GM19328 (cell line): Measurements from ENCODE around the gene TAB3.
"Not testable (repeated sequence)": the region's sequence is repeated elsewhere in the genome, so short reads cannot be mapped to it uniquely, and the experiment has no call there.

ENCODE experiments used
- ATAC-seq: cut with Tn5 transposase; IDR thresholded peaks from one replicate; pipeline ENCODE4 v1.9.1; 2021; ENCODE audit warnings: mild to moderate bottlenecking, moderate library complexity; ENCODE audit not compliant: unreplicated experiment

Gene TAB3

DNA sequence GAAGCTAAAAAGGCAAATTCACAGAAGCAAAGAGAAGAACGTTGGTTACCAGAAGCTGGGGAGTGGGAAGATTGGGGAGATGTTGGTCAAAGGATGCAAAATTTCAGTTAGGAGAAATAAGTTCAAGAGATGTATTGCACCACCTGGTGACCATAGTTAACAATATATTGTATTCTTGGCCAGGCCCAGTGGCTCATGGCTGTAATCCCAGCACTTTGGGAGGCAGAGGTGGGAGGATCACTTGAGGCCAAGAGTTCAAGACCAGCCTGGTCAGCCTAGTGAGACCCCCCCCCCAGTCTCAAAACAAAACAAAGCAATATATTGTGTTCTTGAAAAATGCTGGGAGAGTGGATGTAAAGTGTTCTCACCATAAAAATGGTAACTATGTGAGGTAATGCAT, 67.9 kb downstream of the TAB3 start:
- no peak for ATAC-seq

DNA sequence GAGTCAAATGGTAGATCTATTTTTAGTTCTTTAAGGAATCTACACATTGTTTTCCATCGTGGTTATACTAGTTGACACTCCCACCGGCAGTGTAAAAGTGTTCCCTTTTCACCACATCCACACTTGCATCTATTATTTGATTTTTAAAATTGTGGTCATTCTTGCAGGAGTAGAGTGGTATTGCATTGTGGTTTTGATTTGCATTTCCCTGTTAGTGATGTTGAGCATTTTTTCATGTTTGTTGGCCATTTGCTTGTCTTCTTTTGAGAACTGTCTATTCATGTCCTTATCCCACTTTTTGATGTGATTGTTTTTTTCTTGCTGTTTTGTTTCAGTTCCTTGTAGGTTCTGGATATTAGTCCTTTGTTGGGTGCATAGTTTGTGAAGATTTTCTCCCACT, 70.0 kb downstream of the TAB3 start:
- no peak for ATAC-seq

DNA sequence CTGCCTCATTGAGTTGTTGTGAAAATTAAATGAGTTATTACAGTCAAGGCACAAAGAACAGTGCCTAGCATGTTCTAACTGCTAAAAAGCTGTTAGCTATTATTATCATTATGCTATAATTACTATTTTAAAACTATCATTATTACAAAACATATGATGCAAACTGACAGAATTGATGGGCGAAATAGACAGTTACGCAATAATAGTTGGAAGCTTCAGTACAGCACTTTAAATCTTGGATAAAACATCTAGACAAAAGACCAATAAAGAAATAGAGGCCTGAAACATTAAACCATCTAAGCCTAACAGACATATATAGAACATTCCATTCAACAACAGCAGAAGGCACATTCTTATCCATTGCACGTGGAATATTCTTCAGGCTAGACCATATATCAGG, 73.0 kb downstream of the TAB3 start:
- ATAC-seq: no peak

- no peak for ATAC-seq
Observed at GRCh38 chrX:30814978-30815377, 74.1 kb downstream of the TAB3 start.

GRCh38 chrX:30812326-30812725, 76.7 kb downstream of the TAB3 start:
- peak; percentile 98 for ATAC-seq

DNA sequence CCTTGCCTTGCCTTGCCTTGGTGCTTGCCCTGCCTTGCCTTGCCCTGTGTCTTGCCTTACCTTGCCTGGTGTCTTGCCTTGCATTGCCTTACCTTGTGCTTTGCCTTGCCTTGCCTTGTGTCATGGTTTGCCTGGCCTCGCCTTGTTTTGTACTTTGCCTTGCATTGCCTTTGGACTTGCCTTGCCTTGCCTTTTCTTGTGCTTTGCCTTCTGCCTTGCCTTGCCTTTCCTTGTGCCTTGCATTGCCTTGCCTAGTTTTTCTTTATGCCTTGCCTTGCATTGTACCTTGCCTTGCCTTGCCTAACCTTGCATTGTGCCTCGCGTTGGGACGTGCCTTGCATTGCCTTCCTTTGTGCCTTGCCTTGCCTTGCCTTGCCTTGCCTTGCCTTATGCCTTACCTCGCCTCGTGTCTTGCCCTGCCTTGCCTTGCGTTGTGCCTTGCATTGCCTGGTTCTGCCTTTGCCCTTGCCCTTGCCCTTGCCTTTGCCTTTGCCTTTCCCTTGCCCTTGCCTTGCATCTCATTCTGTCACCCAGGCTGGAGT, 82.8 kb downstream of the TAB3 start:
- ATAC-seq: no peak

DNA sequence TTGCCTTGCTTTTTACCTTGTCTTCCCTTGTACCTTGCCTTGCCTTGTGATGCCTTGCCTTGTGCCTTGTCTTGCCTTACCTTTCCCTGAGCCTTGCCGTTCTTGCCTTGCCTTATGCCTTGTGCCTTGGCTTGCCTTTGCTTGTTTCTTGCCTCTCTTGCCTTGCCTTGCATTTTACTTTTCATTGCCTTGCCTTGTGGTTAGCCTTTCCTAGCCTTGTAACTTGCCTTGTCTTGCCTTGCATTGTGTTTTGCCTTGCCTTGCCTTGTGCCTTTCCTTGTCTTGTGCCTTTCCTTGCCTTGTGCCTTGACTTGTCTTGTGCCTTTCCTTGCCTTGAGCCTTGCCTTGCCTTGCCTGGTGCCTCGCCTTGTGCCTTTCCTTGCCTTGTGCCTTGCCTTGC, 84.6 kb downstream of the TAB3 start:
- ATAC-seq: no peak

- ATAC-seq: no peak
Observed at GRCh38 chrX:30800901-30801300, 88.2 kb downstream of the TAB3 start.

DNA sequence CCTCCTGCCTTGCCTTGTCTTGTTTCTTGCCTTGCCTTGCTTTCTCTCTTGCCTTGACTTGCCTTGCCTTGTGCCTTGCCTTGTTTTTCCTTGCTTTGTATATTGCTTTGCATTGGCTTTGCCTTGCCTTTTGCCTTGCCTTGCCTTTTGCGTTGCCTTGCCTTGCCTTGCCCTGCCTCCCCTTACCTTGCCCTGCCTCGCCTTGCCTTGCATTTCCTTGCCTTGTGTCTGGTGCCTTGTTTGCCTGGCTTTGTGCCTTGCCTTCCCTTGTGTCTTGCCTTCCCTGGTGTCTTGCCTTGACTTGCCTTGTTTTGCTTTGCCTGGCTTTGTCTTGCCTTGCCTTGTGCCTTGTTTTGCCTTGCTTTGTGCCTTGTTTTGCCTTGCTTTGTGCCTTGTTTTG, 89.7 kb downstream of the TAB3 start:
- no peak for ATAC-seq

DNA sequence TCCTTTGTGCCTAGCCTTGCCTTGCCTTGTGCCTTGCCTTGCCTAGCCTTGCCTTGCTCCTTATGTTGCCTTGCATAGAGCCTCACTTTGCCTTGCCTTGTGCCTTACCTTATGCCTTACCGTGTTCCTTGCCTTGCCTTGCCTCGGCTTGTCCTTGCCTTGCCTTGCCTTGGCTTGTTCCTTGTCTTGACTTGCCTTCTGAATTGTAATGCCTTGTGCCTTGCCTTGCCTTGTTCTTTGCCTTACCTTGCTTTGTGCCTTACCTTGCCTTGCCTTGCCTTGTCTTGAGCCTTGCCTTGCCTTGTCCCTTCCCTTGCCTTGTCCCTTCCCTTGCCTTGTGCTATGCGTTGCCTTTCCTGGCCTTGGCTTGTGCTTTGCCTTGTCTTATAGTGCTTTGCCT, 90.2 kb downstream of the TAB3 start:
- ATAC-seq: no peak

- ATAC-seq: not testable (repeated sequence)
Observed at GRCh38 chrX:30797301-30797700, 91.8 kb downstream of the TAB3 start.

DNA sequence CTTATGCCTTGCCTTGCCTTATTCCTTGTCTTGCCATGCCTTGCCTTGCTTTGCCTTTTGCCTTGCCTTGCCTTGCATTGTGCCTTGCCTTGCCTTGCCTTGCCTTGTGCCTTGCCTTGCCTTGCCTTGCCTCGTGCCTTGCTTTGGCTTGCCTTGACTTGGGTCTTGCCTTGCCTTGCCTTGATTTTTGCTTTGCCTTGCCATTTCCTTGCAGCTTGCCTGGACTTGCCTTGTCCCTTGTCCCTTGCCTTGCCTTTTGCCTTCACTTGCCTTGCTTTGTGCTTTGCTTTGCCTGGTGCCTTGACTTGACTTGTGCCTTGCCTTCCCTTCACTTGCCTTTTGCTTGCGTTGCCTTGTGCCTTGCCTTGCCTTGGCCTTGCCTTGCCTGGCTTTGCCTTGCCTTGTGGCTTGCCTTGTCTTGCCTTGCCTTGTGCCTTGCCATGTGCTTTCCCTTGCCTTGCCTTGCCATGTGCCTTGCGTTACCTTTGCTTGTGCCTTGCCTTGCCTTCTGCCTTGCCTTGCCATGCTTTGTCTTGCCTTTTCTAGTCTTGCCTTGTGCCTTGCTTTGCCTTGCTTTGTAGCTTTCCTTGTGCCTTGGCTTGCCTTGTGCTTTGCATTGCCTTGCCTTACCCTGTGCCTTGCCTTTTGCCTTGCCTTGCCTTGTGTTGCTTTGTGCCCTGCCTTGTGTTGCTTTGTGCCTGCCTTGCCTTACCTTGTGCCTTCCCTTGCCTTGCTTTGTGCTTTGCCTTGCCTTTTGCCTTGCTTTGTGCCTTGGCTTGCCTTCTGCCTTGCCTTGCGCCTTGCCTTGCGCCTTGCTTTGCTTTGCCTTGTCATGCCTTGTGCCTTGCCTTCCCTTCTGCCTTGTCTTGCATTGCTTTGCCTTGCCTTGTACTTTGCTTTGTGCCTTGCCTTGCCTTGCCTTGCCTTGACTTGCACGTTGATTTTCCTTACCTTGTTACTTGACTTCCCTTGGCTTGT, 92.8 kb downstream of the TAB3 start:
- no peak for ATAC-seq

DNA sequence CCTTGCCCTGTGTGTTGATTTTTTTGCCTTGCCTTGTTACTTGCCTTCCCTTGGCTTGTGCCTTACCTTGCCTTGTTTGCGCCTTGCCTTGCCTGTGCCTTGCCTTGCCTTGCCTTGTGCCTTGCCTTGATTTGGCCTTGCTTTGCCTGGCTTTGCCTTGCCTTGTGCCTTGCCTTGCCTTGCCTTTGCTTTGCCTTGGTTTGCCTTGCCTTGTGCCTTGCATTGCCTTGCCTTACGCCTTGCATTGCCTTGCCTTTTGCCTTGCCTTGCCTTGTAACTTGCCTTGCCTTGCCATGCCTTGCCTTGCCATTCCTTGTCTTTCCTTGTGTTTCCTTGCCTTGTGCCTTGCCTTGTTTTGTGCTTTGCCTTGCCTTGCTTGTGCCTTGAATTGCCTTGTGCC, 94.6 kb downstream of the TAB3 start:
- ATAC-seq: no peak

- ATAC-seq: no peak
Observed at GRCh38 chrX:30793767-30794103, 95.3 kb downstream of the TAB3 start.

GRCh38 chrX:30793075-30793766, 95.8 kb downstream of the TAB3 start:
- ATAC-seq: no peak

DNA sequence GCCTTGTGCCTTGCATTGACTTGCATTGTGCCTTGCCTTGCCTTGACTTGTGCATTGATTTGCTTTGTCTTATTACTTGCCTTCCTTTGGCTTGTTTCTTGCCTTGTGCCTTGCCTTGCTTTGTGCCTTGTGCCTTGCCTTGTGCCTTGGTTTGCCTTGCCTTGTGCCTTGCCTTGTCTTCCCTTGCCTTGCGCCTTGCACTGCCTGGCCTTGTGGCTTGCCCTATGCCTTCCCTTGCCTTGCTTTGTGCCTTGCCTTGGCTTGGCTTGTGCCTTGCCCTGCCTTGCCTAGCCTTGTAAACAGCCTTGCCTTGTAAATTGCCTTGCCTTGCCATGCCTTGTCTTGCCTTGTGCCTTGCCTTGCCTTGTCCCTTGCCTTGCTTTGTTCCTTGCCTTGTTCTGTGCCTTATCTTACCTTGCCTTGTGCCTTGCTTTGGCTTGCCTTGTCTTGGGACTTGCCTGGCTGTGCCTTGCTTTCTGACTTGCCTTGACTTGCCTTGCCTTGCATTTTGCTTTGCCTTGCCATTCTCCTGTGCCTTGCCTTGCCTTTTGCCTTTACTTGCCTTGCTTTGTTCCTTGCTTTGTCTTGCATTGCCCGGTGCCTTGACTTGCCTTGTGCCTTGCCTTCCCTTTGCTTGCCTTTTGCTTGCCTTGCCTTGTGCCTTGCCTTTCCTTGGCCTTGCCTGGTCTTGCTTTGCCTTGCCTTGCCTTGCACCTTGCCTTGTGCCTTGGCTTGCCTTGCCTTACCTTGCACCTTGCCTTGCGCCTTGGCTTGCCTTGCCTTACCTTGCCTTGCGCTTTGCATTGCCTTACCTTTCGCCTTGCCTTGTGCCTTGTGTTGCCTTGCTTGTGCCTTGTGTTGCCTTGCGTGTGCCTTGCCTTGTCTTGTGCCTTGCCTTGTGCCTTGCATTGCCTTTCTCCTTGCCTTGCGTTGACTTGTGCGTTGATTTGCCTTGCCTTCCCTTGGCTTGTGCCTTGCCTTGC, 97.5 kb downstream of the TAB3 start:
- no peak for ATAC-seq

DNA sequence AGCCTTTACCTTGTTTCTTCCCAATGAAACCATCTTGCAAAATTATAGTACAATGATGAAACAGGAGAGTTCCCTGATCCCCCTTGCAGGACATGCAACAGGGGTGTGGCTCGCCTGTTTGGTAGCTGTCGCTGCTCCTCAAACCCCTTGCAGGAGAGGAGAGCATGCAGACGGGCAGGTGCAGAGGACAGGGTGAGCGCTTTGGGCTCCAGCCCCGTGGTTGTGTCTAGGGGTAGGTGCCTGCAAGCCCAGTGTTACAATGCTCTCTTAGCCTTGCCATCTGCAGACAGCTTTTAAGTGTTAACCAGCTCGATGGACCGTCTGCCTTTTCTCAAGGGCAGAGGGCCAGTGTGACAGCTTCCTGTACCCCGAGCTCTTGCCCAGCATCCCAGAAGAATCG, 102.0 kb downstream of the TAB3 start:
- ATAC-seq: no peak

- no peak for ATAC-seq
Observed at GRCh38 chrX:30786374-30786773, 102.7 kb downstream of the TAB3 start.

- ATAC-seq: no peak
Observed at GRCh38 chrX:30781711-30782444, 107.2 kb downstream of the TAB3 start.

DNA sequence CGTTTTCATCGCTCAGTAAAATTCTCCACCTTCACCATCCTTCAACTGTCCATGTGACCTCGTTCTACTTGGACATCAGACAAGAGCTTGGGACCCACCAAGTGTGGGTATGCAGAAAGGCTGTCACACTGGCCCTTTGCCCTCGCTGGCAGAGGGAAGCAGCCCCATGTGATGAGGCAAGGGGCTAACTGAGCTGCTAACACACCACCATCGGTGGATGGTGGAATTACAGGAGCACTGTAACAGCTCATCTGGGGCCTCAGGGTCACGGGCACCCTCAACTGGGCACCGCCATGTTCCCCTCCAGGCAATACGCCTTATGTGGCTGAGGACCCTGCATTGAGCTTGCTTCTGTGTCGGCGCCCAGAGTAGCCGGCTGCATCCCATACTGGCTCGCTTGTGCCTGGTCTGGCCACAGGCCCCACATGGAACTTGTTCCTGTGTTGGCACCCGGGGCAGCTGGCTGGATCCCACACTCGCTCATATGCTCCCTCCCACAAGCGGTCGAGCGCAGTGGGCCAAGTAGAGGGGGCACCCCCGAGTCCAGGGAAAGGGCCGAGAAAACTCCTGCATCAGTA, 109.5 kb downstream of the TAB3 start:
- ATAC-seq: no peak
